Measurements from ENCODE around the gene SLC6A5. TPM values are rescaled to one million over a fixed set of nuclear protein-coding genes. Genes with fewer than 3 reads are reported as not detected.

Gene SLC6A5
- total and polyA plus RNA-seq, 9 of the 15 experiments (the other 6 are each of a cell fraction or from before 2014, with no cell fraction given), result 0.08 TPM; not detected in 8

DNA sequence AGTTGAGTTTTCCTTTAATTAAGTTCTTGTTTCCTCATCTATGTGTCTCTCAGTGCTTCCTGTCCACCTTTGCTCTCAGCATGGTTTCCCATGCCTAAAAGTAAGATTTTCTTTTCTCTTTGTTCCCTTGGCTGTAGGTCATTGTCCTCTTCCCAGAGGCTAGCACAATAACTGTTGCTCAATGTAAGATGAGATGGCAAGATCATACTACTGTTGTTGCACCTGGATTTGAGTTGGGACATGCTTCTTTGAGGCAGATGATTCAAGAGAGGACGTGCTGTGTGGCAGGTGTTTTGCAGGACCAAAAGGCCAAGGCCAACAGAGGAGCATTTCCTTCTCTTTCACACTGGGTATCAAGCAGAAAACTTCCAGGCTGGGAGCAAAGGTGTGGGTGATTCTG, 58.7 kb downstream of the SLC6A5 start:
- H3K4me1 ChIP-seq (replicated peaks in 1 of 2; ENCODE audit: control insufficient read depth in 2 of 2, insufficient read depth in 2 of 2, low read length in 2 of 2), result no peaks in the 10 kb centered on the region
- H3K9me3 ChIP-seq (replicated peaks; ENCODE audit: control insufficient read depth, insufficient read depth, low read depth, low read length), result no peaks in the 10 kb centered on the region; the same call in 1 of the 2 replicates
- no peak for ATAC-seq
- no peak for FAIRE-seq
- no peaks in the 10 kb centered on the region for H3K36me3 ChIP-seq (ENCODE audit: control insufficient read depth, insufficient read depth, low read length)
- no peak overlapping the region for H3K9ac ChIP-seq (ENCODE audit: insufficient read depth in 1 of 2, low read depth in 2 of 2, low read length in 2 of 2)
- ChIA-PET CTCF (ENCODE audit: low intra/inter-chr PET ratio) (no interaction called here), POLR2A (no interaction called here)
- H3K9me1 ChIP-seq (ENCODE audit: control insufficient read depth, insufficient read depth, low read length), result no peaks in the 10 kb centered on the region
- peaks cover 0 to 6% of the 10 kb centered on the region in 2 experiments; a peak in 2 of 5 replicates for H3K27me3 ChIP-seq (ENCODE audit: control insufficient read depth in 2 of 2, insufficient read depth in 2 of 2, low read length in 2 of 2)
- intact Hi-C loops (cut with micrococcal nuclease) (no loop called here), in situ Hi-C loops (cut with MboI) (loop anchor here (10.0 kb wide), 1 partner anchor 857 kb away; no protein-coding TSS in a partner anchor)
- H4K20me1 ChIP-seq (replicated peaks; ENCODE audit: control insufficient read depth, insufficient read depth, low read length), result no peaks in the 10 kb centered on the region
- WGBS (ENCODE audit: insufficient coverage, low coverage, missing lambda C conversion rate), result 0% methylated on average over 1 of the region's 1 CpG
- TF ChIP-seq CBX2 (IDR thresholded peaks at IDR 0.05; ENCODE audit: insufficient read depth, low read length, poor library complexity, severe bottlenecking), result no peak
- H2AFZ ChIP-seq (ENCODE audit: low read depth, low read length), result no peak overlapping the region
- no TSS peak for BruUV-seq (replicated peaks)
- no peak for DNase-seq (ENCODE audit: extremely low read depth in 1 of 4, low spot score in 3 of 4)
- no peak overlapping the region for H3K4me2 ChIP-seq (ENCODE audit: insufficient read depth, low read length)
- no peak overlapping the region for H3K27ac ChIP-seq (ENCODE audit: extremely low read depth, low read depth, low read length)
- H3K4me3 ChIP-seq, result no peak overlapping the region
- no peaks in the 10 kb centered on the region for H3K79me2 ChIP-seq (ENCODE audit: control insufficient read depth, insufficient read depth, low read length)

DNA sequence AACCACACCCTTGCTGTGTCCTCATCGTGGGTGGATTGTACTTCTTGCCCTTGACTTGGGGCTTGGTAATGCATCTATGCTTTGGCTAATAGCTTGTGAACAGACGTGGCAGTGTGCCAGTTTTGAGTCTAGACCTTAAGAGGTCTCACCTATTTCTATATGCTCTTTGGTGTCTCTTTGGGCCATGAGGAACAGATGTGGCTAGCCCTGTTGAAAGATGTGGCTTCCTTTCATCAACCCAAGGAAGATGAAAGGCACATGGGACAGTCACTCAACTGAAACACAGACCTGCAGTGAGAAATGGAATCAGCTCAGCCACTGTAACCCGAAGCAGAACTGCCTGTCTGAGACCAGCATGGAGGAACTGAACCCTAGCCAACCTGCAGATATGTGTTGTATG, 62.0 kb downstream of the SLC6A5 start:
- ChIA-PET CTCF (ENCODE audit: low intra/inter-chr PET ratio) (no interaction called here), POLR2A (interaction anchor here (0.8 kb wide), 1 partner anchor 43 kb away, joined by 3 read pairs; no protein-coding TSS in a partner anchor)
- Histone ChIP-seq H2AFZ (ENCODE audit: low read depth, low read length) (no peak overlapping the region), H3K9ac (ENCODE audit: insufficient read depth in 1 of 2, low read depth in 2 of 2, low read length in 2 of 2) (no peak overlapping the region), H3K36me3 (ENCODE audit: control insufficient read depth, insufficient read depth, low read length) (no peaks in the 10 kb centered on the region), H3K4me1 (replicated peaks in 1 of 2; ENCODE audit: control insufficient read depth in 2 of 2, insufficient read depth in 2 of 2, low read length in 2 of 2) (no peaks in the 10 kb centered on the region), H3K79me2 (ENCODE audit: control insufficient read depth, insufficient read depth, low read length) (no peaks in the 10 kb centered on the region), H4K20me1 (replicated peaks; ENCODE audit: control insufficient read depth, insufficient read depth, low read length) (no peaks in the 10 kb centered on the region), H3K9me3 (replicated peaks; ENCODE audit: control insufficient read depth, insufficient read depth, low read depth, low read length) (no peaks in the 10 kb centered on the region; the same call in 1 of the 2 replicates), H3K4me2 (ENCODE audit: insufficient read depth, low read length) (no peak overlapping the region), H3K27ac (ENCODE audit: extremely low read depth, low read depth, low read length) (no peak overlapping the region), H3K27me3 (ENCODE audit: control insufficient read depth in 2 of 2, insufficient read depth in 2 of 2, low read length in 2 of 2) (no peaks in the 10 kb centered on the region), H3K9me1 (ENCODE audit: control insufficient read depth, insufficient read depth, low read length) (no peaks in the 10 kb centered on the region), H3K4me3 (no peak overlapping the region)
- FAIRE-seq (no peak), DNase-seq (ENCODE audit: extremely low read depth in 1 of 4, low spot score in 3 of 4) (no peak), ATAC-seq (no peak)
- BruUV-seq (replicated peaks), result no TSS peak
- TF ChIP-seq CSDE1 (IDR thresholded peaks at IDR 0.05), result no peak
- TF ChIP-seq SREBF1 (IDR thresholded peaks at IDR 0.05; ENCODE audit: borderline replicate concordance, low read depth, low read length), result no peak
- no peak for TF ChIP-seq ZKSCAN1 (IDR thresholded peaks at IDR 0.05; ENCODE audit: low read depth, low read length)
- TF ChIP-seq TBP (optimal IDR thresholded peaks at IDR 0.05; ENCODE audit: low read depth, low read length), result no peak
- no peak for TF ChIP-seq SUPT5H (IDR thresholded peaks at IDR 0.05)
- no peak for TF ChIP-seq ARID2 (IDR thresholded peaks at IDR 0.05)
- TF ChIP-seq ZNF263 (CRISPR knock-in tag; IDR thresholded peaks at IDR 0.05; ENCODE audit: borderline replicate concordance), result no peak
- TF ChIP-seq, protein P1, sequence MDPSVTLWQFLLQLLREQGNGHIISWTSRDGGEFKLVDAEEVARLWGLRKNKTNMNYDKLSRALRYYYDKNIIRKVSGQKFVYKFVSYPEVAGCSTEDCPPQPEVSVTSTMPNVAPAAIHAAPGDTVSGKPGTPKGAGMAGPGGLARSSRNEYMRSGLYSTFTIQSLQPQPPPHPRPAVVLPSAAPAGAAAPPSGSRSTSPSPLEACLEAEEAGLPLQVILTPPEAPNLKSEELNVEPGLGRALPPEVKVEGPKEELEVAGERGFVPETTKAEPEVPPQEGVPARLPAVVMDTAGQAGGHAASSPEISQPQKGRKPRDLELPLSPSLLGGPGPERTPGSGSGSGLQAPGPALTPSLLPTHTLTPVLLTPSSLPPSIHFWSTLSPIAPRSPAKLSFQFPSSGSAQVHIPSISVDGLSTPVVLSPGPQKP (CRISPR knock-in tag; IDR thresholded peaks at IDR 0.05), result no peak
- no peak for TF ChIP-seq PRMT5 (CRISPR knock-in tag; IDR thresholded peaks at IDR 0.05)
- no peak for TF ChIP-seq SMAD1 (IDR thresholded peaks at IDR 0.05; ENCODE audit: low read depth, low read length, partially characterized antibody)
- TF ChIP-seq, protein P2, sequence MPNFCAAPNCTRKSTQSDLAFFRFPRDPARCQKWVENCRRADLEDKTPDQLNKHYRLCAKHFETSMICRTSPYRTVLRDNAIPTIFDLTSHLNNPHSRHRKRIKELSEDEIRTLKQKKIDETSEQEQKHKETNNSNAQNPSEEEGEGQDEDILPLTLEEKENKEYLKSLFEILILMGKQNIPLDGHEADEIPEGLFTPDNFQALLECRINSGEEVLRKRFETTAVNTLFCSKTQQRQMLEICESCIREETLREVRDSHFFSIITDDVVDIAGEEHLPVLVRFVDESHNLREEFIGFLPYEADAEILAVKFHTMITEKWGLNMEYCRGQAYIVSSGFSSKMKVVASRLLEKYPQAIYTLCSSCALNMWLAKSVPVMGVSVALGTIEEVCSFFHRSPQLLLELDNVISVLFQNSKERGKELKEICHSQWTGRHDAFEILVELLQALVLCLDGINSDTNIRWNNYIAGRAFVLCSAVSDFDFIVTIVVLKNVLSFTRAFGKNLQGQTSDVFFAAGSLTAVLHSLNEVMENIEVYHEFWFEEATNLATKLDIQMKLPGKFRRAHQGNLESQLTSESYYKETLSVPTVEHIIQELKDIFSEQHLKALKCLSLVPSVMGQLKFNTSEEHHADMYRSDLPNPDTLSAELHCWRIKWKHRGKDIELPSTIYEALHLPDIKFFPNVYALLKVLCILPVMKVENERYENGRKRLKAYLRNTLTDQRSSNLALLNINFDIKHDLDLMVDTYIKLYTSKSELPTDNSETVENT (CRISPR knock-in tag; IDR thresholded peaks at IDR 0.05), result no peak
- 0% methylated on average over 3 of the region's 3 CpGs for WGBS (ENCODE audit: insufficient coverage, low coverage, missing lambda C conversion rate)
- in situ Hi-C loops (cut with MboI), result no loop called here
- intact Hi-C loops (cut with micrococcal nuclease), result no loop called here

All from K562 (cell line).